Stimulated activated CD4-positive, alpha-beta T cell treated with anti-CD3 and anti-CD28 coated beads, Interleukin-2, amount 100 ng/mL, for 4 hours (primary cell): ENCODE results near the gene SLC34A3.
"Not testable (repeated sequence)": the region's sequence is repeated elsewhere in the genome, so short reads cannot be mapped to it uniquely, and the experiment has no call there.

ENCODE experiments used
- DNase-seq: peaks from one replicate; pipeline ENCODE4 v3.0.0-alpha.2; 2020; ENCODE audit warnings: low read depth

Gene SLC34A3

GRCh38 chr9:137255448-137256114, 24.9 kb downstream of the SLC34A3 start:
- DNase-seq: no peak

DNA sequence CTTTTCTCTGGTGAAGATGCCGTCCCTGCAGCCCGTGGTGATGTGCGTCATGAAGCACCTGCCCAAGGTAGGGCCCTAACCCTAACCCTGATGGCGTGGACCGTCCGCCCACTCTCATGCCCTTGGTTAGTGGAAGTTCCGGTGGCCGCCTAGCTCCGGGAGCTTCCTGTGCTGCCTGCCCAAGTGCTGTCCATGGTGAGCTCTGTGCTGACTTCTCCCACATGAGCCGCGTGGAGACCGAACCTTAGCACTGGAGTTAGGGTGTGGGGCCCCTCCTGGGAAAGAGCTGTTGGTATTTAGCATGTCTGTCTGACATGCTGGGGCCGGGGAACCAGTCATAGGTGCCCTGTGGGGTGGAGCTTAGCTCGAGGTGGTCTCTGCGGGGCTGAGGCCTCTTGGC, 25.7 kb downstream of the SLC34A3 start:
- DNase-seq: no peak

DNA sequence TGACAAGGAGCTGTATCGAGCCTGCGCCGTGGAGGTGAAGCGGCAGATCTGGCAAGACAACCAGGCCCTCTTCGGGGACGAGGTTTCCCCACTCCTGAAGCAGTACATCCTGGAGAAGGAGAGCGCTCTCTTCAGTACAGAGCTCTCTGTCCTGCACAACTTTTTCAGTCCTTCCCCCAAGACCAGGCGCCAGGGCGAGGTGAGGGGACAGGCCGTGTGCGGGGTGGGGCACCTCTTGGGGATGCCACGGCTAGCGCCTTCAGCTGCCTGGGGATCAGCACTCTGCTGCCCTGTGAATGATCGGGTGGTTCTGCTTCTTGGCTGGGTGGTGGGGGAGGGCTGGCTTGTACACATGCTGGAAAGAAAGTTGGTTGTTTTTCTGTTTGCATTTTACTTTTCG, 26.2 kb downstream of the SLC34A3 start:
- DNase-seq: no peak

DNA sequence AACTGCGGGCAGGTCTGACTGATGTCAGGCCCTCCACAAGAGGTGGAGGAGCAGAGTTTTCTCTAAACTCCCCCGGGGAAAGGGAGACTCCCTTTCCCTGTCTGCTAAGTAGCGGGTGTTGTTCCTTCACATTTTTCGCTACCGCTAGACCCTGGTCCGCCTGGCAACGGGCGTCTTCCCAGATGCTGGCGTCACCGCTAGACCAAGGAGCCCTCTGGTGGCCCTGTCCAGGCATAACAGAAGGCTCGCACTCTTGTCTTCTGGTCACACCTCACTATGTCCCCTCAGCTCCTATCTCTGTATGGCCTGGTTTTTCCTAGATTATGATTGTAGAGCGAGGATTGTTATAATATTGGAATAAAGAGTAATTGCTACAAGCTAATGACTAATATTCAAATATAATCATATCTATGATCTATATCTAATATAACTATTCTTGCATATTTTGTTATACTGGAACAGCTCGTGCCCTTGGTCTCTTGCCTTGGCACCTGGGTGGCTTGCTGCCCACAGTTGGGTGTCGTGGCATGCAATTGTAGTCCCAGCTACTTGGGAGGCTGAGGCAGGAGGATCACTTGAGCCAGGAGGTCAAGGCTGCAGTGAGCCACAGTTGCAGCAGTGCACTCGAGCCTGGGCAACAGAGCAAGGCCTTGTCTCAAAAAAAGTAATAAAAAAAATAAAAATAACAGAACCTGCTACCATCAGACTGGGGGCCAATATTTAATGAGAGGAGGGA, 31.6 kb downstream of the SLC34A3 start:
- not testable (repeated sequence) for DNase-seq

- no peak for DNase-seq
Observed at GRCh38 chr9:137262909-137263285, 32.2 kb downstream of the SLC34A3 start.

GRCh38 chr9:137263506-137263905, 32.8 kb downstream of the SLC34A3 start:
- no peak for DNase-seq

GRCh38 chr9:137264067-137264466, 33.4 kb downstream of the SLC34A3 start:
- DNase-seq: no peak

GRCh38 chr9:137265496-137266161, 34.9 kb downstream of the SLC34A3 start:
- no peak for DNase-seq

DNA sequence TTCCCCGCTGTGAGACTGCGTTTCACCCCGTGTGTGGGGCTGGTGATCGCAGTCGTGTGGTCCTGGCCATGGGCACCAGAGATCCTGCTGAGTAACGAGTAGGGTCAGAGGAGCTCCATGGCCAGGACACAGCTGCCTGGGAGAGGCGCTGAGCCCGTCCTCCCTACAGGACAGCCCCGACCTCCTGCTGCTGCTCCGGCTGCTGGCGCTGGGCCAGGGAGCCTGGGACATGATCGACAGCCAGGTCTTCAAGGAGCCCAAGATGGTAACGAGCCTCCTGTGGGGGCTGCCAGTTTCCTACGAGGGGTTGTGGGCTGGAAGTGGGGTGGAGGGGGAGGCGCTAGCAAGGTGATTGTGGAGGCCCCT, 35.4 kb downstream of the SLC34A3 start:
- DNase-seq: no peak

GRCh38 chr9:137266585-137267453, 36.1 kb downstream of the SLC34A3 start:
- DNase-seq: no peak

GRCh38 chr9:137267933-137268355, 37.2 kb downstream of the SLC34A3 start:
- DNase-seq: no peak

- no peak for DNase-seq
Observed at GRCh38 chr9:137268538-137269201, 38.0 kb downstream of the SLC34A3 start.

GRCh38 chr9:137269231-137269772, 38.6 kb downstream of the SLC34A3 start:
- DNase-seq: no peak

DNA sequence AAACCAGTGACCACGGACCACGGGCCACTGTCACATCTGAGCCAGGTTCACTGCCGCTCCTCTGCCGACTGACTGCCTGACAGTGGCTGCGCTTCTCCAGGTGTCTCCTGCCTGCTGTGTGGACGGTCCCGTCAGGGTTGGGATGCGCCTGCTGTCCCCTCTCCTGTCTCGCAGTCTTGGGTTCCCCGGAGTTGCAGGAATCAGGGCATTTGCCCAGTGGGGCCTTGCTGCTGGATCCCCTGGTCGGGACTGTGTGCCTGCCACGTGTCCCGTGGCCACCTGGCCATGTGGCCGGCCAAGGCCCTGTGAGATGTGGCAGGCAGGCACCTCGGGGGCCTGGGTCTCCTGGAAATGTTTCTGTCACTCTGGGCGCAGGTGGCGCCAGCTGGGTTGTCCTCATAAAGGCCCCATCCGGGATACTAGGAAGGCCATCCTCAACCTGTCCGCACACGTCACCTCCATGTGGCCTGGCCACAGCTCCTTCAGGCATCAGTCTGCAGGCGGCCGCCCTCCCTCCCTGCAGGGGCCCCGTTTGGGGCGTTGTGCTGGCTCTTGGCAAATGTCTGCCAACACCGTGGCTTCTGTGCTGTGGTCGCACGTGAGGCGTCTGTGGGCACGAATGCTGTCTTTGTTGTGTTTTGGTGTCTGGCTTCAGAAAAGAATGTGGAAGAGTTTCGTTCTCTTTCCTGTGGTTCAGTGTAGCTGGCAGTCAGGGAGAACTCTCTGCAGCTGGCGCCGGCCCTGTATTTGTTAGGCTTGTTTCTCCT, 40.4 kb downstream of the SLC34A3 start:
- no peak for DNase-seq

DNA sequence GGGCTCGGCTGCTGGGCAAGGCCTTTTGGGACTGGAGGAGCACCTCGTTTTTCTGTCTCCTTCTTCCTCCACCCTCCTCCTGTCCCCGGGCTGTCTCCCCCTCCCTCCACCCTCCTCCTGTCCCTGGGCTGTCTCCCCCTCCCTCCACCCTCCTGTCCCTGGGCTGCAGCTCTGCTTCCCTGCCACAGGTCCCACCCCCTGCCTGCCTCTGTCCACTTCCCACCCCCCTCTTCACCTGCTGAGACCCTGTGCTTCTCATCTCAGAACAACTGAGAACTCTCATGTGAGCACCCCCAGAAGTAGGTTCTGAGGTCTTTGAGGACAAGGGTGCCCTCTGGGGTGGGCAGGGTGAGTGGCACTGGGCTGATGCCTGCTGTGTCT, 41.0 kb downstream of the SLC34A3 start:
- DNase-seq: no peak

DNA sequence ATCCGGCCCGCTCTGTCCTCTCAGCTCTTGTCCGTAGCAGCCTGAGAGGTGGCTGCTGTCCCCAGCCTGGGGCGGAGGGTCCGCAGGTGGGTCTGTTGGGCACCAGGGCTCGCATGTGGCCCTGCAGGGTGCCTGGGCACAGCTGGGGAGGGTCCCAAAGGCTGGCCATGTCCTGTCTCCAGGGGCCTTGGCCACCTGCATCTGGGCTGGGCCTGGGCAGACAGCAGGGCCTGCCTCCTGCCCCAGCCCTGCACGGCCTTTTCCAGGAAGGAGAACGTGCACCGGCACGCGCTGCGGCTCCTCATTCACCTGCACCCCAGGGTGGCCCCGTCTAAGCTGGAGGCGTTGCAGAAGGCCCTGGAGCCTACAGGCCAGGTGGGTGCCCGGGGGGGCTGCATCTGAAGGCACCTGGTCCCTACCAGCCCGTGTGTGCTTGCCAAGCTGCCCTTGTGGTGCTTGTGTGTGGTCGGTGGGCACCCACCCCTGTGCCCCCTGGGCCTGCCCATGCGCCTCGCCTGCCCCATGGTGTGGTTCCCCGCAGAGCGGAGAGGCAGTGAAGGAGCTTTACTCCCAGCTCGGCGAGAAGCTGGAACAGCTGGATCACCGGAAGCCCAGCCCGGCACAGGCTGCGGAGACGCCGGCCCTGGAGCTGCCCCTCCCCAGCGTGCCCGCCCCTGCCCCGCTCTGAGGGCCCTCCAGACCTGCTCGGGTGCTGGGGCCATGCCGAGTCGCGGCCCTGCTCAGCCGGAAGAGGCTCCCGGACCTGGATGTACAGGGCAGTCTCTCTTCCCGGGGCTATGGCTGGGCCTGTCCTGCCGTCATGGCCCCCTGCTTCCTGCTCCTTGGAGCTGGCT, 41.8 kb downstream of the SLC34A3 start:
- no peak for DNase-seq

DNA sequence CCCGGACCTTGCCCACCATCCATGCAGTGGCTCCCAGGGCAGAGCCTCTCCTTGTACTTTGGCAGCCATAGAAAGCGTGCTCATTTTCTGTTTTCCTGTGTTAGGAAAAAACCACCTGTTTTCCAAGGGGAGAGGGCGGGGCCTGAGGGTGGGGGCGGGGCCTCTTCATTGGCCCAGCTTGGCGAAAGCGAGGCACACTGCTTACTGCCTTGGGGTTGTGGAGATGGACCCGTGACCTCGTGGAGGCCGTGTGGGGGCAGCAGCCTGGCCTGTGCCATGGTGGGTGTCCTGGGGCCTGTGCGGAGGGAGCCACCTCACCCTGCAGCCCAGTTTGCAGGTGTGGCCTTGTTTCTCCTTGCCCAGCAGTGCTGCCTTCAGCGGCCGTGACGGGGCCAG, 42.4 kb downstream of the SLC34A3 start:
- DNase-seq: no peak

GRCh38 chr9:137273611-137274320, 43.1 kb downstream of the SLC34A3 start:
- no peak for DNase-seq

DNA sequence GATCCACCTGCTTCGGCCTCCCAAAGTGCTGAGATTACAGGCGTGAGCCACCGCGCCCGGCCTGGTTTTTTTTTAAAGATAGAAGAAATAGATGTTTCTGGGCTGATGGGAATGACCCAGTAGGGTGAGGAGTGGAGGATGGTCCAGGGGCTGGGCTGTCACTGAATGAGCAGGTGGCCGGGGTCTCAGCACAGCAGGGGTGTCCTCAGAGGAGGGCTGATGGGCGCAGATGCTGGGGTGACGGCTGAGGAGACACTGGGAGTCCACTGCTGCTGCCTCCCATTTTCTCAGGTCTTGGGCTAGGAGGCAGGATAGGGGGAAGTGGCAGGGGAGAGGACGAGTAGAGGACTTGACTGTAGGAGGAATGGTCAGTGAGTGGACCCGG, 44.5 kb downstream of the SLC34A3 start:
- DNase-seq: no peak
